ENCODE measurements around the gene AGTPBP1.

- TF ChIP-seq CTCF (IDR thresholded peaks at IDR 0.05; ENCODE audit: borderline replicate concordance, extremely low read depth, low read length, poor library complexity, severe bottlenecking) (no peak), EZH2 (IDR thresholded peaks at IDR 0.05; ENCODE audit: borderline replicate concordance, low read depth, low read length, severe bottlenecking) (no peak)
These were observed 79.2 kb downstream of the AGTPBP1 start for GRCh38 chr9:85662573-85662972.

Measured in DND-41 (cell line).